ENCODE results near the gene GPX7. TPM values are rescaled to one million over a fixed set of nuclear protein-coding genes. Genes with fewer than 3 reads are reported as not detected.

The GPX7 gene
- 0.43 TPM in 1 of 2 replicates, not detected in the other for total RNA-seq (2021)
- percentile 20 among the genes with signal in this experiment for Bru-seq, nascent RNA
- percentile 24 among the genes with signal in this experiment for BruChase-seq, experiment 1, labeled RNA remaining after a 2-hour chase
- BruChase-seq, experiment 2, labeled RNA remaining after a 6-hour chase: percentile 23 among the genes with signal in this experiment
- long read RNA-seq: 0 reads

- H3K36me3 ChIP-seq (ENCODE audit: low read depth): no peaks in the 10 kb centered on the region
- intact Hi-C loops (cut with micrococcal nuclease; ENCODE audit: unreplicated experiment): no loop called here
- H4K20me1 ChIP-seq (ENCODE audit: insufficient read depth): no peaks in the 10 kb centered on the region
- no peak within 1 kb of the TSS for H2AFZ ChIP-seq
- no peaks in the 10 kb centered on the region for H3K9me3 ChIP-seq (ENCODE audit: insufficient read depth, low read depth)
- H3K4me1 ChIP-seq (replicated peaks; ENCODE audit: insufficient read depth): no peaks in the 10 kb centered on the region
- no peaks in the 10 kb centered on the region for H3K9me2 ChIP-seq (ENCODE audit: insufficient read depth)
- POLR2A ChIA-PET (ENCODE audit: unreplicated experiment): no interaction called here
- no TSS peak for BruUV-seq (replicated peaks)
- H3K27me3 ChIP-seq (ENCODE audit: insufficient read depth, low read depth): no peaks in the 10 kb centered on the region
- no peak within 1 kb of the TSS for H3K4me2 ChIP-seq
- H3K79me2 ChIP-seq (ENCODE audit: low read depth): no peaks in the 10 kb centered on the region
- TF ChIP-seq CTCF (conservative IDR thresholded peaks at IDR 0.05) (no peak), EZH2 (IDR thresholded peaks at IDR 0.05; ENCODE audit: low read depth) (no peak)
- H3F3A ChIP-seq (ENCODE audit: insufficient read depth, low read depth): no peaks in the 10 kb centered on the region
- DNase-seq: no peak
- H3K27ac ChIP-seq: no peak within 1 kb of the TSS
- CTCF ChIA-PET: no interaction called here
- no peak within 1 kb of the TSS for H3K4me3 ChIP-seq
Measured at GRCh38 chr1:52601991-52602855, at the start of gene GPX7. TSS of gene GPX7 (plus strand) at chr1:52602371. CDS start at chr1:52602410, 39 bp downstream.

- POLR2A ChIA-PET (ENCODE audit: unreplicated experiment): interaction anchor here (0.5 to 0.7 kb wide), 11 partner anchors 8 to 624 kb away, joined by 3 to 17 read pairs (median 6); no protein-coding TSS in a partner anchor
- Histone ChIP-seq H3K4me3 (peak within 1 kb of the TSS; percentile 66), H3K79me2 (ENCODE audit: low read depth) (peaks cover 49% of the 10 kb centered on the region), H3K9me2 (ENCODE audit: insufficient read depth) (no peaks in the 10 kb centered on the region), H3F3A (ENCODE audit: insufficient read depth, low read depth) (peaks cover 18% of the 10 kb centered on the region), H3K9me3 (ENCODE audit: insufficient read depth, low read depth) (no peaks in the 10 kb centered on the region), H2AFZ (peak within 1 kb of the TSS; percentile 95), H3K27ac (peak within 1 kb of the TSS; percentile 79), H3K4me1 (replicated peaks; ENCODE audit: insufficient read depth) (peaks cover 30% of the 10 kb centered on the region), H3K36me3 (ENCODE audit: low read depth) (no peaks in the 10 kb centered on the region), H3K27me3 (ENCODE audit: insufficient read depth, low read depth) (no peaks in the 10 kb centered on the region), H4K20me1 (ENCODE audit: insufficient read depth) (peaks cover 17% of the 10 kb centered on the region; the same call in 1 of the 2 replicates), H3K4me2 (peak within 1 kb of the TSS; percentile 97)
- CTCF ChIA-PET: interaction anchor here (0.7 to 1.1 kb wide), 4 partner anchors 110 to 205 kb away, joined by 3 to 7 read pairs (median 4); no protein-coding TSS in a partner anchor
- DNase-seq: peak; percentile 63 to 70
- TF ChIP-seq CTCF (conservative IDR thresholded peaks at IDR 0.05) (no peak), EZH2 (IDR thresholded peaks at IDR 0.05; ENCODE audit: low read depth) (no peak)
- intact Hi-C loops (cut with micrococcal nuclease; ENCODE audit: unreplicated experiment): loop anchor here (1.0 to 2.0 kb wide), 2 partner anchors 110 to 134 kb away; no protein-coding TSS in a partner anchor
- no TSS peak for BruUV-seq (replicated peaks)
Measured at GRCh38 chr1:52552505-52553361, 49.4 kb upstream of the GPX7 start, which contains the start of gene TUT4. TSS of gene TUT4 (minus strand) at chr1:52553092. CDS start at chr1:52526280, 26,812 bp downstream.
